Measurements from ENCODE around the gene PKD1. TPM values are rescaled to one million over a fixed set of nuclear protein-coding genes. Genes with fewer than 3 reads are reported as not detected.
"Not testable (repeated sequence)": the region's sequence is repeated elsewhere in the genome, so short reads cannot be mapped to it uniquely, and the experiment has no call there.

PKD1 gene
- total RNA-seq, 1 donor from 2014 or later = 70.3 TPM

- not testable (repeated sequence) for DNase-seq
Observed at GRCh38 chr16:2123706-2124376, 11.9 kb downstream of the PKD1 start.

- DNase-seq = not testable (repeated sequence)
Observed at GRCh38 chr16:2122934-2123683, 12.6 kb downstream of the PKD1 start.

- no peak for DNase-seq
Observed at GRCh38 chr16:2122429-2122828, 13.3 kb downstream of the PKD1 start.

GRCh38 chr16:2121853-2122252 is 13.8 kb downstream of the PKD1 start:
- DNase-seq = peak; percentile 37

- peak; percentile 63 for DNase-seq
Observed at GRCh38 chr16:2121325-2121724, 14.4 kb downstream of the PKD1 start.

- not testable (repeated sequence) for DNase-seq
Observed at GRCh38 chr16:2117960-2118722, 17.6 kb downstream of the PKD1 start.

GRCh38 chr16:2117341-2117740 is 18.4 kb downstream of the PKD1 start:
- DNase-seq = not testable (repeated sequence)

GRCh38 chr16:2116428-2116827 is 19.3 kb downstream of the PKD1 start:
- DNase-seq = not testable (repeated sequence)

GRCh38 chr16:2115591-2115973 is 20.1 kb downstream of the PKD1 start:
- no peak for DNase-seq

GRCh38 chr16:2114885-2115590 is 20.7 kb downstream of the PKD1 start:
- not testable (repeated sequence) for DNase-seq

GRCh38 chr16:2114225-2114624 is 21.5 kb downstream of the PKD1 start:
- not testable (repeated sequence) for DNase-seq

- not testable (repeated sequence) for DNase-seq
Observed at GRCh38 chr16:2112539-2113106, 23.1 kb downstream of the PKD1 start.

GRCh38 chr16:2111412-2112335 is 24.0 kb downstream of the PKD1 start:
- not testable (repeated sequence) for DNase-seq

- DNase-seq = not testable (repeated sequence)
Observed at GRCh38 chr16:2111009-2111353, 24.7 kb downstream of the PKD1 start.

- DNase-seq = not testable (repeated sequence)
Observed at GRCh38 chr16:2110332-2111008, 25.2 kb downstream of the PKD1 start.

- DNase-seq = not testable (repeated sequence)
Observed at GRCh38 chr16:2109872-2110271, 25.8 kb downstream of the PKD1 start.

GRCh38 chr16:2109271-2109580 is 26.5 kb downstream of the PKD1 start:
- DNase-seq = not testable (repeated sequence)

GRCh38 chr16:2108446-2109270 is 27.0 kb downstream of the PKD1 start:
- not testable (repeated sequence) for DNase-seq

GRCh38 chr16:2107791-2108125 is 27.9 kb downstream of the PKD1 start:
- DNase-seq = not testable (repeated sequence)
